ENCODE measurements around the gene FGD1.
"Not testable (repeated sequence)": the region's sequence is repeated elsewhere in the genome, so short reads cannot be mapped to it uniquely, and the experiment has no call there.

Gene FGD1

DNA sequence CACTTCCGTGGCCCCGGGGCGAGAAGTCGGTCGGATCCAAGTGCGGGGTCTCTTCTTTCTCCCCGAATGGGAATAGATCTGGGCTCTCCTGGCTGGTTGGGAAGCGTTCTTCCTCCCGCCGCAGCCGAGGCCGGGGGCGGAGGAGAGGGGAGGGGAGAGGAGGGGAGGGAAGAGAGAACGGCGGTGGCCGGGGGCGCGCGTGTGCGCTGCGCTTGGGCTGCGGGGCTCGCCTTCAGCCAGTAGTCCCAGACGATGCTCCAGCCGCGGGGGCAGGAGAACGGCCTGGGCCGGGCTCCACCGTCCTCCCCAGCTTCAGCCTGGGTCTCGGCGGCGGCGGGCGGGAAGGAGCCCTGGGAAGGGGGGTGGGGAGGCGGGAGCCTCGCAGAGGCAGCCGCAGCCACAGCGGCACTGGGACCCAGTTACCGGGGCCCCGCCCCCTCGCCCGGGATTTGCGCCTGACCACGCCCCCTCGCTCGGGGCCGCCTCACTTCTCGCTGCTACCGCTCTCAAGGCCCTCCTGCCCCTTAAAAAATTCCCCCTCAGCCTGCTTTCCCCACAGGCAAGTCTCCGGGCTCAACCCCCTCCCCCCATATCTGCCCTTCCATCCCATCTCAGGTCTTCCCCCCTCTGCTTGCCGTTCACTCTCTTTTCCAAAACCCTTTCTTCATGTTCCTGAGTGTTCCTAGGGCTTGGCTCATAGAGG, at the start of gene FGD1:
FGD1 (minus strand) TSS at position 421 of the 703 bp plus-strand sequence. CDS start 802 bp downstream, outside the sequence.
- DNase-seq, result no peak

DNA sequence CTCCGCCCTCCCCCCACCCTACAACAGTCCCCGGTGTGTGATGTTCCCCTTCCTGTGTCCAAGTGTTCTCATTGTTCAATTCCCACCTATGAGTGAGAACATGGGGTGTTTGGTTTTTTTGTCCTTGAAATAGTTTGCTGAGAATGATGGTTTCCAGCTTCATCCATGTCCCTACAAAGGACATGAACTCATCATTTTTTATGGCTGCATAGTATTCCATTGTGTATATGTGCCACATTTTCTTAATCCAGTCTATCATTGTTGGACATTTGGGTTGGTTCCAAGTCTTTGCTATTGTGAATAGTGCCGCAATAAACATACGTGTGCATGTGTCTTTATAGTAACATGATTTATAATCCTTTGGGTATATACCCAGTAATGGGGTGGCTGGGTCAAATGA, 46.2 kb upstream of the FGD1 start:
- DNase-seq, result not testable (repeated sequence)

DNA sequence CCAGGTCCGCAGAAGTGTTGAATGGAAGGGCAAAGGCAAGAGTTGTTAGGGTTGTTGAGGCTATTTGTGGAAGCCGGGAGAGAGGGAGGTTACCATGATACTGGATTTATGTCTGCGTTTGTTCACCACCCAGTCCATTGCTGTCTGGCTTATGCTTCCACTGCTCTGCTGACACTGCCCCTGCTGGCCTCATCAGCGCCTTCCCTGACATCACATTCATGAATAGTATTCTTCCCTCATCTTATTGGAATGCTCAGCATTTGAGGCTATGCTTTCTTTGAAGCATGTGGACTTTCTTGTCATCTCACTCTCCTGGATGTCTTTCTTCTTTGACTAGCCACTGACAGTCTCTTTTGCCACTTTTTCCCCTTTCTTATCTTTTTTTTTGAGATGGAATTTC, 44.3 kb upstream of the FGD1 start:
- DNase-seq, result no peak

DNA sequence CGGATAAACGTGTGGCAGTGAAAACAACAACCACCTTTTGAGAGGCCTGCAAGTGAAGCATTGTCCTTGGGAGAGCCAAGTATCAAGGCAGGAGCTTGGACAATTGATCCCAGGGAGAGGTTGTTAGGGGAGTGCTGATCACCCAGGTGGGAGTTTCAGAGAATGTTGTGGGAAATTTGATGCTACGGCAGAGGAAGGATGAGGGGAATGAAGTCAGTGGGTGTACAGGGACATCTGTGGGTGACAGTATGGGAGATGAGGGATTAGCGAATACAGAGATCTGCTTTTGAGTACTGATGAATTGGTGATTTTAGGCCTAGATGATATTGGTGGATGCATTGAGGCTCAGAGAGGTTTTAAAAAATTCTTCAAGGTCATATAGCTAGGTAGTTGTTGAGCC, 38.2 kb upstream of the FGD1 start:
- no peak for DNase-seq

DNA sequence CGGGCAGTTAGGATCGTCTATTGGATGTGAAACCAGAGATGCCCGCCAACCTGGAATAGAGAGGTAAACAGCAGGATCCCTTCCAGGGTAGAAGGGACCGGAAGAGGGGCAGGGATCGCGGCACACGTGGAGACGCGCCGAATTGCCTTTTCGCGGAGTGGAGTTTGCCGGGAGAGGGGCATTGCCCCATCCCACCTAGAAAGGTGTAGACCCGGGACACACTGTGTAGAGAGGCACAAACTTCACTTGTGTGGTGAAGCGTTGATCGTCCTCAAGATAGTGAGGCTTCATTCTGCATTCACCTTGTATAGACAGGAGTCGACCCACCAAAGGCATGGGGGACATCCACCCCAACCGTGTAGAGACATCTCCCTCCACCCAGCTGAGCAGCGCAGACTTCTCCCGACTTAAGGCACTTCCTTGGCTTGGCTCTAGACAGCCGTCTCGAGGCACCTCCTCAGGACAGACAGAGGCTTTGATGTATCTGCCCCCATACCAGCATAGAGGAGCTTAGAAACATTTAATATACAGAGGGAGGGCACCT, 34.4 kb upstream of the FGD1 start:
- DNase-seq, result no peak

DNA sequence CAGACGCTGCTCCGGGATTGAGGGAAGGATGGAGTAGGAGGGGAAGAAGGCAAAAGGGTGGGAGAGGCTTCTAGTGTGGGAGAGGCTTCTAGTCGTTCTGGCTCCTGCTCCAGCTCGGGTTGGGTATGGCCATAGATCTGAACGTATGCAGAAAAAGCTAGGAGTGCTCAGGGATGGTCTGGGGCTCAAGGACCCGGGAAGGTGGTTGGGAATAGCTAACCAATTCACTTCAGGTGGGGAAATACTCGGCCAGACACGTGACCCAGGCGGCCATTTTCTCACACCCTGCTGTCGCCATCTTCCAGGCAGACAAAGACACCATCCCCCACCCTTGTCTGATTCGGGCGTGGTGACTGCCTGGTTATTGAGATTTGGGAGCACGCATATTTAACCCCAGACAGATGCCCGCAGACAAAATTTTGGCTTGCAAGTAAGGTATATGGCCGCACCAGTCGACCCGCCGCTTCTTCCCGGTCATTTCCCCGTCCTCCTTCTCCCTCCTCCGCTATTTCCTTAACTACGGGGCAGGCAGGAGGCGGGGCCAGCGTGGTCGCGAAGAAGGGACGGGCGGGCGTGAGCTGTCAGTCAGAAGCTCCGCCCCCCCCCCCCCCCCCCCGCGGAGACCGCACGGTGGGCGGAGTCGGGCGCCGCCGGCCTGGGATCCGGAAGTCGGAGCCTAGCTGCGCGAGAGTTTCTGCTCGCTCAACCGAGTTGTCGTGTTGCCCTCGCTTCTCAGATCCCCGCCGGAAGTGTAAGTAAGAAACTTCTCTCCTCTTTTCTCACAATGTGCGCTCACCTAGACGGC, 33.7 kb upstream of the FGD1 start, which contains the start of gene GNL3L:
GNL3L (plus strand) TSS at position 668 of the 805 bp plus-strand sequence. CDS start 2,348 bp downstream, outside the sequence.
- peak; percentile 72 for DNase-seq

DNA sequence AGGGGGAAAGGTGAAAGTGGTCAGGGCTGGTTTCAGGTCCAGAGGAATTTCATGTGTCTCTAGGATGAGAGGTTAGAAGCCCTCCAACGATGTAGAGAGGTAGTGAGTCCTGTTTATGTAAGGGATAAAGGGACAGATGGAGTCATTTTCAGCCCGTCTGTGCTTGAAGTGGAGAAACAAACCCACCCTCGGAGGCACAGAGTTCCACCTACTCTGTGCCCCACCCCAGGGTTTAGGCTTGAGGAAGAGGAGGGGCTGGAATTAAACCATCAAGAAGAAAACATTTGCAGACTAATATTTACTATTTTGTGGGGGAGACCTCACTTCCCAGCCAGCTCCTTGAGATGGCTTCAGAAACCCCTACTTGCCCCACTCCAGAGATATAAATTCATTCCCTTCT, 33.1 kb upstream of the FGD1 start:
- DNase-seq, result no peak

DNA sequence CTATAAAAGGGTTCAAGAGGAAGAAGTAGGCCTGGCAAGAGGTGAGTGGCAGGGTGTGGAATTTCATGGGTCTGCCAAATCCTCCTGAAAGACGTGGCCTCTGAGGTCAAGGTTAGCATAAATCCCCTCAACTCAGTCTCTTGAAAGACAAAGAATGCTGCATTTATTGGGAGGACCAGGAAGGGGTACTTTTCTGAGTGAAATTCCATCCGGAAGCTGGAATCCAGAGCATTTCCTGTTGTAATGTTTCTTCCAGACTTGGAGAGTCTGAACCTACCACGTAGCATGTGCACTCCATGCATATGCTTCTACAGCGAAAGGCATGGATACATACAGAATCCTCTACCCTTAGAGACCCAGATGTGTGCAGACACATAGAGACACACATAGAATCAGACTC, 13.4 kb upstream of the FGD1 start:
- no peak for DNase-seq

DNA sequence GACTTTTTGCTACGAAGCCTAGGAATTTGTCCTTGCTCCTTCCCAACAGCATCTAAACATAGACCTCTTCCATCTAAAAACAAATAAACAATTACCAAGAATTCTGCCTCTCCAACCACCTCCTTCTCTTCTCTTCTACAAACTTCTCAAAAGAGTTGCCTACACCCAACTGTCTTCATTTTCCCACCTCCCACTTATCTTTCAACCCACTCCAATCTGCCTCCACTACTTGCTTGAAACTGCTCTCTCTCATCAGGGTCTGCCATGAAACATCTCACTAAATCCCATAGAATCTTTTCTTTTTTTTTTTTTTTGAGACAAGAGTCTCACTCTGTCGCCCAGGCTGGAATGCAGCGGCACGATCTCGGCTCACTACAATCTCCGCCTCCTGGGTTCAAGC, 902 bp upstream of the FGD1 start:
- DNase-seq, result no peak

DNA sequence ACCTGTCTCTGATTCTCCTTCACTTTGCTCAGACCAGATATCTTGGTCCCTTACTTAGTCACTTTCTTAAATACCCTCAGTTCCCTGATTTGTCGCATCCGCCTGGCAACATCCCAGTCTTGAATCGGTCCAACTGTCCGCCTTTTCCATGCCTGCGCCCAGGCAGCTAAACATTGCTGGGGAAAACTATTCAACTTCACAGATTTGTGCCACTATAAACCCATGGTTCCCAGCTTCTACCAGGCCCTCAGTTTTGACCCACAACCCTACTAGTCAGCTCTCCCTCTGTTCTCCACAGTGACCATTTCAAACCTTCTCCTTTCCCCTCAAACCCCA, 451 bp upstream of the FGD1 start:
- DNase-seq, result no peak

DNA sequence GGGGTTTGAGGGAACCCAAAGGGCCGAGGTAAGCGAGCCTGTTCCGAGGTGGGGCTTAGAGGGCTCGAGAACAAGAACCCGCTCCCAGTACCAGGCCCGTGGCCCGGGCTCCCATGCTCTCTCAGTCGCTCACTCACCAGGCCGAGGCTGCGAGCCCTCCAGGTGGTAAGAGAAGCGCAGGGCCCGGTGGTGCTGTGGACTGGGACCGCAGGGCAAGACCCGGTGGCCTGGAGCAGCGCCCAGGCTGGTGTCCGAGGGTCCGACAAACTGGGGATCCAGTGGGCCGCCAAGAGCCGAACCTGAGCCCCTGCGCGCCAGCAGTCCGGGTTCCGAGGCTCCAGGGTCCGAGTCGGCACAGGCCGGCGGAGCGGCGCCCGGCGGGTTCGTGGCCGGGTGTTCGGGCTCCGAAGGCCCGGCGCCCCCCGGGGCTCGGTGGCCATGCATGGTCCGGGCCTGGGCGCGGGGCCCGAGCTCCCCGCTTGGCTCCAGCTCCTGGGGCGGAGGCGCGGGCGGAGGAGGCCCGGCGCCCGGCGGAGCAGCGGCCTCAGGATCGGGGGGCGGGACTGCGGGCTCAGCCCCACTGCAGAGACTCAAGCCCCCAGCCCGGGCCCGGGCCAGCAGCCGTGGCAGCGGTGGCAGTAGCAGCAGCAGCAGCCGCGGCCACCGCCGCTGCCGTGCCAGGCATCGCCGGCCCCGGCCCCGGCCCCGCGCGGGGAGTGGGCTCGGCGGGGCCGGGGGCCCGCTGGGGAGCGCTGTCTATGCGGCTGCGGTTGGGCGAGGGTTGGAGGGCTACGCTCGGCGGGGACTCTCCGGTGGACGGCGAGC, 833 bp downstream of the FGD1 start:
- no peak for DNase-seq

DNA sequence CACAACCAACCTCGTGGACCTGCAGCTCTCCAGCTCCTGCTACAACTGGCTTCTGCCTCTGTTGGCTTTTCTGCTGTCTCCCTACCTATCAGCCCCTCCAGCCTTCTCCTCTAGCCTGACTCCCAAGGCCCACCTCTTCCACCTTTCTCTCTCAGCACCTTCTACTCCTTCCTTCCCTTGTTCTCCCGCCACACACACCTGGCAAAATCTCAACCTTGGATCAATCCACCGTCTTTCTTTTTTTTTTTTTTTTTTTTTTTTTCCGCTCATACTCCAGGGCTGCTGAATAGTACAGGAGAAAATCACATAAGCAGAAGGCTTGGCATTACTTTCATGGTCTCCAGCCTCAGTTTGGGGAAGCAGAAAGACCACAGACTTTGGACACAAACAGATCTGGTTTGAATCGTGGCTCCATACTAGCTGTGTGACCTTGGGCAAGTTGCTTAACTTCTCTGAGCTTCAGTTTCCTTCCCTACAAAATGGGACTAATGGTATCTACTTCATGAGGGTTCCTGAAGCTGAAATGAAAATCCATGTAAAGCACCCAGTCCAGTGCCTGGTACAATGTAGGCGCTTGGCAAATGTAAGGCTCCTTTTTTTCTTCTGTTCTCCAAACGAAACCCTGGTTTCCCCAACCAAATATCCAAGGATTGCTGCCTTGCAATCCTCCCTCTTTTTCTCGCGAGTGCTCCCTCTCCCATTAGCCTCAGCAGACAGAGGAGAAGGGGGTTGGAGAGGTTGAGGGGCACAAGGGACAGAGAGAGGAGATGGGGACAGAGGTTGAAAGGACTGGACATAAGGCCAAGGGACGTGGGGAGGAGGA, 1.7 kb downstream of the FGD1 start:
- DNase-seq, result no peak

DNA sequence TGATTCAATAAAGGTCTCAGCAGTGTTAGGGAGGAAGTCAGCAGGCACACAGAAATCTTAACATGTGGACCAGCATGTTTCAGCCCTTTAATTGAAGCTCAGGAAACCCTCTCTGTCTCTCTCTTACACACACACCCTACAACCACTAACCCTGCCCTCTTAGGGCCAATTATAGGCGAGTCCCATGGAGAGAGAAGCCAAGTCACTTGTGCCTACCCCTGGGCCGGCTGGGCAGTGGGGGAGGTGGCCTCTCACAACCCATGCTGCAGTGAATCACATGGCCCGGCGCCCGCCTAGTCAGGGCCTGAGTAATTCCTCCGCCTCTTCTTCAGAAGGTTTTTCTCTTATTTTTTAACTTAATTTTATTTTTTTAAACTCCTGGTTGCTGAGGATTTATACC, 3.7 kb downstream of the FGD1 start:
- DNase-seq, result no peak

DNA sequence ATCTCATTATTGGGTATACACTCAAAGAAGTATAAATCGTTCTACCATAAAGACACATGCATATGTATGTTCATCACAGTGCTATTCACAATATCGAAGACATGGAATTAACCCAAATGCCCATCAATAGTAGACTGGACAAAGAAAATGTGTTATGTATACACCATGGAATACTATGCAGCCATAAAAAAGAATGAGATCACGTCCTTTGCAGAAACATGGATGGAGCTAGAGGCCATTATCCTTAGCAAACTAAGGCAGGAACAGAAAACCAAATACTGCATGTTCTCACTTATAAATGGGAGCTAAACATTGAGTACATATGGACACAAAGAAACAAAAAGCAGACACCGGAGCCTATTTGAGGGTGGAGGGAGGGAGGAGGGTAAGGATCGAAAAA, 6.2 kb downstream of the FGD1 start:
- DNase-seq, result not testable (repeated sequence)

DNA sequence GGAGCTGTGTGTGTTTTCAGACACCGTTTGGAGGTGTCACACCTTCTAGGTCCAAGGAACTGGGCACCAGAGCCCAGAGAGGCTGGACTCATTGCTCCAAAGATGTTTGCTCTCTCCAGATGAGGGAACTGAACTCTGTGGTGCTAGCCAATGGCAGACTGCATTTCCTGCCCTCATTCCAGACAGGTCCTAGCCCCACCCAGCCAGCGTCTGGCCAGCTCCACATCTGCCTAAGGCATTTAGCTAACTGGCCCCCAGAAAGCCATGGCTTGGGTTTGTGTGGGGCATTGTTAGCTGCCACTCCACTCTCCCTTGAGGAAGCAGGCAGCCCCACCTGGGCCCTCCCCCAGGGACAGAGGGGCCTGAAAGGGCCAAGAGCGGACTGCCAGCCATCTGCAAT, 11.4 kb downstream of the FGD1 start:
- no peak for DNase-seq

DNA sequence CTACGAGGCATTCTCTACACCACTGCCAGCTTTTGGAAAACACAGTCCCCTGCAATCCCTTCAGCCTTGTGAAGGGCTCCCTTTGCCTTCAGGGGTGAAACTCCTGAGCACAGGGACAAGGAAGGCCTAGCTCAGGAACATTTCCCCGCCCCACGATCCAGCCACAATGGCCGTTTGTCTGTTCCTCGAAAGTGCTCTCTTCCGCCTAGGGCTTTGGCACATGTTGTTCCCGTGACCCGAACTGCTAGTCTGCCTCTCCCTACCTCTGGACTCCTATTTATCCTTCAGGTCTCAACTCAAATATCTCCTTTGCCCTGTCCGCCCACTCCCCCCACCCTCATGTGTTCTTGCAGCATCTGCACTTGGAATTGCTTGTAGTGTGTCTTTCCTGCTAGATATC, 12.1 kb downstream of the FGD1 start:
- no peak for DNase-seq

DNA sequence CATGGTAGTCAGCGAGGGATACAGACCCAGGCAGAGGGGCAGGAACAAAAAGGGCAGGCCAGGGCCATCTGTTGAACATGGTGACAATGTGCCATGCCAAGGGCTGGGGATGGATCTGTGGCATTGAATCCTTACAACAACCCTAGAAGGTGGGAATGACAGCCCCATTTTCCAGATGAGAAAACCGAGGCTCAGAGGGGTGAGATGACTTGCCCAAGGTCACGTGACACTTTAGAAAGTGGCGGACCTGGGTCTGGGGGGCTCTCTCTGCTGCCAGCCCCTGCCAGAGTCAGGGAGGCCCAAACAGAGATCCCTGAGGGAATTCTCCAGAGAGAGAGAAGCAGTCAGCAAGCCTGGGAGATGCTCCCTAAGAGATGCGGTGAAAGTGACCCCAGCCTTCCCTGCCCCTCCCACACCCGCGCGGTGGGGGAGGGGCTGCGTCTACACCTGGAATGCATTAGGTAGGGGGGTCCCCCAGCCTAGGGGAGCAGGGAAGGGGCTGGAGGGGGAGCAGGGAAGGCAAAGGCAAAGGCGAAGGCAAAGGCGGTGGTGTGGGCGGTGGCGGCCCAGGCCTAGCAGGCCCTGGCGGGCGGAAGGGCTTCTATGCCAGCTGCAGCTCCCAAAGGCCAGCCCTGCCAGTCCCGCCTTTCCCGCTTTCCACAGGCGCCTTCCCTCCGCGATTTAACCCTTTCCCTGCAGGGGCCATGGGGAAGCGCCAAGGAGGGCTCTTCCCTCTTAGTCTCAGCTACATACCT, 13.0 kb downstream of the FGD1 start:
- DNase-seq, result no peak

DNA sequence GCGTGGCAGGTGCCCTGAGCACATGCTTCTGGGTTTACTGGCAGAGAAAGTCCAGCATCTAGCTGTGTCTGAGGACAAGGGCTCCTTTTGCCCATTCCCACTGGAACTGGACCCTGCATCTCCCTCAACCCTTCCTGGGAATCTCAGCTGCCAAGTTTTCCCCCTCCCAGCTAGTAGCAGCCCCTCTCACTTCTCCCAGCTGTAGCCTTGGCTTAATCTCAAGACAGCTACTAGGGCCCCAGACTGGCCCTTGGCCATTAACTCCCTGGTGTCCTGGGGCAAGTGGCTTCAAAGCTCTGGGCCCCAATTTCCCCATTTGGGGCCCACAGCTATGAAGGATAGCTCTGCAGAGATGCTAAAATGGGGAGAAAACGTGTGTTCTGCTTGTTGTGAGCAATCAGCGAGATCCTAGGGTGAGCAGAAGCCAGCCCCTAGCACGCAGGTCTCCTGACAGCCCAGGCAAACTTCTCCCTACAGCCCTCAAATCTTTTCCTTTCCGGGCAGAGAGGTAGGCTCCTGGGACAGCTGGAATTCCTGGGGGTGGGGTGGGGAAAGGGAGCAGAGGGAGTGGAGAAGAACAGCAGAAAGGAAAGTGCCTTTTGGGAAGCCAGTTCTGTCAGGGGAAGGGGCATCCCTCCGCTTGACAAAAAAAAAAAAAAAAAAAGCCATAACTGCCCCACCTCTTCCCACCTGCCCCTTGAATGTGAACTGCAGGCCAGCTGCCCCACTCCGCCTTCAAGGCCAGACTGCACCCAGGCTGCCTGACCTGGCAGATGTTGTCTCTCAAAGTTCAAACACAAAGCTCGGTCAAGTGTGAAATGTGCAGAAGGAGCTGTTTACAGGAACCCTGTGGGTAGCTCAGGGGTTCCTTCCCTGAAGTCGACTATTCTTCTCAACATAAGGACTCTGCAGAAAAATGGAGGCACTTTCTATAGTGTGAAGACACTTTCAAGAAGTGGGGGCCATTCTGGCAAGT, 16.6 kb downstream of the FGD1 start:
- no peak for DNase-seq

DNA sequence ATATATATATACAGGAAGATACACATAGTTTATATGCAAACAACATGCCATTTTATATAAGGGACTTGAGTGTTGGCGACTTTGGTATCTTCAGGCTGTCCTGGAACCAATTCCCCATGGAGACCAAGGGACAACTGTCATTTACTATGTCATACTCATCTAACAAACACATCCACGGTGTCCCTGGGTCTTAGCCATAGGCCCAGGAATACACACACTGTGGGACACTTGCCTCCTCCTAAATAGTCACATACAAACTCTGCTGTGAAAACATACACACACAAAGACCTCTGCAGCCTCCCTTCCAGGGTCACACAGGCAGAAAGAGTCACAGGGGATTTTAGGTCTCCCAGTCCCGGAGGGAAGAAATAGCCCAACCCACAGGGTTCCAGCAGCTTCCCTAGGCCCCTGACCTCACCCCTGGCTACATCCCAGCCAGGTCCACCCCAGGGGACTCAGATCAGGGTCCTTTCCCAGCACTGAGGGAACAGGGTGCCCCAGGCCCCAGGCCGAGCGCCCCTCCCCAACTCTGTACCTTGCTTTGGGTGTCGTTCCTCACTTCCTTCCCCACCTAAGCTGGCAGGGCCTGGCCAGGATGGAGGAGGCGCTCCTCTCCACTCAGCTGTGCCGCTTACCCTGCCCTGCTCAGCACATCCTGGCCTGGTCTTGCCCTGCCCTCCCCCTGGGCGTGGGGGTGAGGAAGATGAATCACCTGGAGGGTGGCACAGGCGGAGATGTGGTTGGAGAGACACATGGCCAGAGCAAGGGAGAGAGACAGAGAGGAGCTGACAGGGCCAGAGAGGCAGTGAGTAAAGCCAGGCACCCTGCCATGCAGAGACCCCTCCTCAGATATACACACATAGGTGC, 21.8 kb downstream of the FGD1 start:
- DNase-seq, result no peak
